Measurements from ENCODE around the gene PRPSAP1. TPM values are rescaled to one million over a fixed set of nuclear protein-coding genes. Genes with fewer than 3 reads are reported as not detected.

Gene PRPSAP1
- total RNA-seq, 2 experiments from 2014 or later: 53.3 to 111 TPM

DNA sequence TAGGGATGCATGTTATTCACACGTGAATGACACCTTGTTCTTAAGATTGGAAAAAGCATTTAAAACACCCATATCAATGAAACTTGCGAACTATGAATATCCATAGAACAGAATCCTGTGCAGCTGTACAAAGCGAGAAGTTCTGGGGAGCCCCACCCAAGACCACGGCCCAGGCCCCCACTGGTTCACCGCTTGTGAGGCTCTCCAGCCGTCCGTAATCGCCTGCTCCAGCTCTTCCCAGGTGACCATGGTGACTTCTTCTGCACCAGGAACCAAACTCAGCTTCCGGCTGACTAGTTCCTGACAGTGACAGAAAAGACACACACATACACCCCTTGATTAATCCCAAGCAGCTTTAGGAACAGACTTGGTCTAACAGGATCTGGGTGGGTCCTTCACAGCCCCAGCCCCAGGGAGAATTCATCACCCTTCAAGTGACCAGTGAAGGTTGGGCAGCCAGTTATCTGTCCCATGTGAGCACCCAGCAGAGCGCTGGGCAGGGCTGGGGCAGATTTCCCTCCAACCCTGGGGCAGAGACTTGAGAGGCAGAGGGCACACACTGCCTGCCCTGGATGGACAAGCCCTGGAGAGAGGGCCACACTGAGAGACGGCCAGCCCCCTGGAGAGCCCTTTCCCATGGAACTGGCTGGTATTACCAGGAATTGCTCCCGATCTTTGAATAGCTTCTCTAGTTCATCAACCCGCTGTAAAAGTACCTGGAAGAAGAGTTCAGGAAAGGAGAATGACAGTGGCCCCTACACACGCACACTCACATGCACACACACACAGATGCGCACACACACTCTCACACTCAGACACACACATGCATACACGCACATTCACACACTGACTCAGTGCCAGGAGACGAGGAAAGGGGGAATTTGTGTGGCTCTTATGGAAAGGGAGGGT lies 49.2 kb downstream of the PRPSAP1 start:
- Histone ChIP-seq H3K9me3 (ENCODE audit: low read length) (no peaks in the 10 kb centered on the region), H3K4me3 (ENCODE audit: low read depth, low read length, poor library complexity, severe bottlenecking) (no peak overlapping the region), H4K20me1 (ENCODE audit: insufficient read depth, low read length) (no peaks in the 10 kb centered on the region), H3K36me3 (ENCODE audit: insufficient read depth, low read length) (peaks cover 4% of the 10 kb centered on the region; the same call in 1 of the 2 replicates), H3K27ac (ENCODE audit: low read depth, low read length, poor library complexity, severe bottlenecking) (no peak overlapping the region), H3K4me1 (ENCODE audit: insufficient read depth, low read length, poor library complexity, severe bottlenecking) (peaks cover 5% of the 10 kb centered on the region), H2AFZ (ENCODE audit: low read length) (no peak overlapping the region), H3K9me2 (ENCODE audit: insufficient read depth, low read length) (no peaks in the 10 kb centered on the region), H3K79me2 (ENCODE audit: insufficient read depth, low read depth, low read length) (no peaks in the 10 kb centered on the region), H3K4me2 (ENCODE audit: low read length) (no peak overlapping the region)
- TF ChIP-seq, protein P1, sequence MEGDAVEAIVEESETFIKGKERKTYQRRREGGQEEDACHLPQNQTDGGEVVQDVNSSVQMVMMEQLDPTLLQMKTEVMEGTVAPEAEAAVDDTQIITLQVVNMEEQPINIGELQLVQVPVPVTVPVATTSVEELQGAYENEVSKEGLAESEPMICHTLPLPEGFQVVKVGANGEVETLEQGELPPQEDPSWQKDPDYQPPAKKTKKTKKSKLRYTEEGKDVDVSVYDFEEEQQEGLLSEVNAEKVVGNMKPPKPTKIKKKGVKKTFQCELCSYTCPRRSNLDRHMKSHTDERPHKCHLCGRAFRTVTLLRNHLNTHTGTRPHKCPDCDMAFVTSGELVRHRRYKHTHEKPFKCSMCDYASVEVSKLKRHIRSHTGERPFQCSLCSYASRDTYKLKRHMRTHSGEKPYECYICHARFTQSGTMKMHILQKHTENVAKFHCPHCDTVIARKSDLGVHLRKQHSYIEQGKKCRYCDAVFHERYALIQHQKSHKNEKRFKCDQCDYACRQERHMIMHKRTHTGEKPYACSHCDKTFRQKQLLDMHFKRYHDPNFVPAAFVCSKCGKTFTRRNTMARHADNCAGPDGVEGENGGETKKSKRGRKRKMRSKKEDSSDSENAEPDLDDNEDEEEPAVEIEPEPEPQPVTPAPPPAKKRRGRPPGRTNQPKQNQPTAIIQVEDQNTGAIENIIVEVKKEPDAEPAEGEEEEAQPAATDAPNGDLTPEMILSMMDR (conservative IDR thresholded peaks at IDR 0.05; ENCODE audit: low read length): no peak
- TF ChIP-seq EZH2phosphoT487 (IDR thresholded peaks at IDR 0.05; ENCODE audit: borderline replicate concordance, low read depth, low read length): no peak
- no TSS peak for BruUV-seq (replicated peaks)
- no peak for DNase-seq (ENCODE audit: low spot score)
- intact Hi-C loops (cut with micrococcal nuclease; ENCODE audit: unreplicated experiment): loop anchor here (5.0 kb wide), 1 partner anchor 153 kb away; no protein-coding TSS in a partner anchor
- ChIA-PET CTCF (ENCODE audit: unreplicated experiment) (interaction anchor here (0.6 to 1.6 kb wide), 2 partner anchors 72 to 93 kb away, joined by 3 to 7 read pairs; no protein-coding TSS in a partner anchor), POLR2A (interaction anchor here (0.7 kb wide), 2 partner anchors 11 to 1362 kb away, joined by 3 read pairs; no protein-coding TSS in a partner anchor)

DNA sequence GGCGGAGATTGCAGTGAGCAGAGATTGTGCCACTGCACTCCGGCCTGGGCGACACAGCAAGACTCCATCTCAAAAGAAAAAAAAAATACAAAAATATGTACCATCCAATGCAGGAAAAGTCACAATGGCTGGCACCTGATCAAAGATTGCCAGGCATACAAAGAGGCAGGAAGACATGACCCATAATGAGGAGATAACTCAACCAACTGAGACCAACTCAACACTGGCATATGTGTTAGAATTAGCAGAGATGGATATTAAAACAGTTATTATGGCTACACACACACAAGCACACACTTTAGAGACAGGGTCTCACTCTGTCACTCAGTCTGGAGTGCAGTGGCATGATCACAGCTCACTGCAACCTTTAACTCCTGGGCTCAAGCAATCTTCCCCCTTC lies 56.3 kb downstream of the PRPSAP1 start:
- BruUV-seq (replicated peaks): no TSS peak
- TF ChIP-seq, protein P1 (conservative IDR thresholded peaks at IDR 0.05; ENCODE audit: low read length): no peak
- intact Hi-C loops (cut with micrococcal nuclease; ENCODE audit: unreplicated experiment): no loop called here
- POLR2A ChIA-PET: interaction anchor here (0.6 kb wide), 1 partner anchor 306 kb away, joined by 4 read pairs; no protein-coding TSS in a partner anchor
- no peak overlapping the region for H3K4me2 ChIP-seq (ENCODE audit: low read length)
- no peak overlapping the region for H3K4me3 ChIP-seq (ENCODE audit: low read depth, low read length, poor library complexity, severe bottlenecking)
- H3K79me2 ChIP-seq (ENCODE audit: insufficient read depth, low read depth, low read length): no peaks in the 10 kb centered on the region
- H4K20me1 ChIP-seq (ENCODE audit: insufficient read depth, low read length): no peaks in the 10 kb centered on the region
- no peaks in the 10 kb centered on the region for H3K9me2 ChIP-seq (ENCODE audit: insufficient read depth, low read length)
- H3K9me3 ChIP-seq (ENCODE audit: low read length): no peaks in the 10 kb centered on the region
- no peak overlapping the region for H3K27ac ChIP-seq (ENCODE audit: low read depth, low read length, poor library complexity, severe bottlenecking)
- H2AFZ ChIP-seq (ENCODE audit: low read length): no peak overlapping the region
- no peak for DNase-seq (ENCODE audit: low spot score)
- H3K36me3 ChIP-seq (ENCODE audit: insufficient read depth, low read length): peaks cover 8% of the 10 kb centered on the region; the same call in 1 of the 2 replicates
- no peaks in the 10 kb centered on the region for H3K4me1 ChIP-seq (ENCODE audit: insufficient read depth, low read length, poor library complexity, severe bottlenecking)
- CTCF ChIA-PET (ENCODE audit: unreplicated experiment): no interaction called here

DNA sequence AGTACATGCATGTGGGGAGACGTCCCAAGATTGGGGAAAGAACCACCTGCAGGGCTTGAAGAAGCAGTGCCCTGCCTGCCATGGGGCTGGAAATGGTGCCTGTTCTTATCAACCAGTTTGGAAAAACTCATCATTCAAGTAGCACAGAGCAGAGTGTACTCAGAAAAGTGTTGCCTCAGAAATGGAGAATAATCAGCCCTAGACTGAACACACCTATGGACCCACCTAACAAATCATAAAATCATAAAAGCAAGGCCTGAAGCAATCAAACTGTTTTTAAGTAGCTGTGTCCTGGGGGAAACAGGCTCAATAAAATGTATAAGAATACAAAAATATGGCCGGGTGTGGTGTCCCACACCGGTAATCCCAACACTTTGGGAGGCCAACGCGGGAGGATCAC lies 56.8 kb downstream of the PRPSAP1 start:
- intact Hi-C loops (cut with micrococcal nuclease; ENCODE audit: unreplicated experiment): no loop called here
- no peak overlapping the region for H2AFZ ChIP-seq (ENCODE audit: low read length)
- no peaks in the 10 kb centered on the region for H3K79me2 ChIP-seq (ENCODE audit: insufficient read depth, low read depth, low read length)
- H3K4me3 ChIP-seq (ENCODE audit: low read depth, low read length, poor library complexity, severe bottlenecking): no peak overlapping the region
- no peak overlapping the region for H3K27ac ChIP-seq (ENCODE audit: low read depth, low read length, poor library complexity, severe bottlenecking)
- no peaks in the 10 kb centered on the region for H3K9me3 ChIP-seq (ENCODE audit: low read length)
- H3K4me1 ChIP-seq (ENCODE audit: insufficient read depth, low read length, poor library complexity, severe bottlenecking): no peaks in the 10 kb centered on the region
- TF ChIP-seq, protein P1 (conservative IDR thresholded peaks at IDR 0.05; ENCODE audit: low read length): no peak
- no peak for TF ChIP-seq EZH2phosphoT487 (IDR thresholded peaks at IDR 0.05; ENCODE audit: borderline replicate concordance, low read depth, low read length)
- peaks cover 8% of the 10 kb centered on the region; the same call in 1 of the 2 replicates for H3K36me3 ChIP-seq (ENCODE audit: insufficient read depth, low read length)
- no peaks in the 10 kb centered on the region for H4K20me1 ChIP-seq (ENCODE audit: insufficient read depth, low read length)
- no peak overlapping the region for H3K4me2 ChIP-seq (ENCODE audit: low read length)
- CTCF ChIA-PET (ENCODE audit: unreplicated experiment): no interaction called here
- POLR2A ChIA-PET: interaction anchor here (0.7 kb wide), 1 partner anchor 295 kb away, joined by 4 read pairs; no protein-coding TSS in a partner anchor
- no peaks in the 10 kb centered on the region for H3K9me2 ChIP-seq (ENCODE audit: insufficient read depth, low read length)
- no peak for DNase-seq (ENCODE audit: low spot score)
- no TSS peak for BruUV-seq (replicated peaks)
